ENCODE results near the gene UNC5C. TPM values are rescaled to one million over a fixed set of nuclear protein-coding genes. Genes with fewer than 3 reads are reported as not detected.

The UNC5C gene
- total and polyA plus RNA-seq, 2 of the 4 experiments (the other 2 are of a cell fraction) = under 0.01 TPM

- H3K79me1 ChIP-seq (ENCODE audit: low read depth in 1 of 2, low read length in 2 of 2) = no peaks in the 10 kb centered on the region
- H2BK120ac ChIP-seq (ENCODE audit: low read depth, low read length) = no peak overlapping the region
- no peak overlapping the region for H3K56ac ChIP-seq (ENCODE audit: extremely low read depth, insufficient read depth, low read length)
- H3K18ac ChIP-seq (ENCODE audit: low read depth, low read length) = no peak overlapping the region
- POLR2A ChIA-PET (ENCODE audit: unreplicated experiment) = no interaction called here
- no peak overlapping the region for H3K23ac ChIP-seq (ENCODE audit: low read depth, low read length)
- no peaks in the 10 kb centered on the region for H3K36me3 ChIP-seq (ENCODE audit: control insufficient read depth, insufficient read depth, low read length)
- H3K9me3 ChIP-seq (ENCODE audit: control insufficient read depth, insufficient read depth, low read length) = no peaks in the 10 kb centered on the region
- DNase-seq (peak; percentile 7), ATAC-seq (ENCODE audit: low read depth) (no peak)
- H2BK5ac ChIP-seq (ENCODE audit: low read depth, low read length, poor library complexity, severe bottlenecking) = no peak overlapping the region
- no peak overlapping the region for H4K91ac ChIP-seq (ENCODE audit: insufficient read depth, low read depth, low read length)
- no peak overlapping the region for H2BK20ac ChIP-seq (ENCODE audit: low read depth, low read length)
- no peaks in the 10 kb centered on the region for H4K20me1 ChIP-seq (ENCODE audit: insufficient read depth, low read length)
- H3K4me3 ChIP-seq (ENCODE audit: insufficient read depth, low read depth, low read length) = no peak overlapping the region
- H3K14ac ChIP-seq (replicated peaks; ENCODE audit: low read depth, low read length) = no peak overlapping the region
- intact Hi-C loops (cut with micrococcal nuclease) = no loop called here
- H2AK5ac ChIP-seq (ENCODE audit: low read depth, low read length) = no peak overlapping the region
- BruUV-seq (replicated peaks) = no TSS peak
- no peak overlapping the region for H3K9ac ChIP-seq (ENCODE audit: low read depth, low read length)
- H2AK9ac ChIP-seq (replicated peaks; ENCODE audit: low read depth, low read length, poor library complexity) = no peak overlapping the region
- dilution Hi-C loops (cut with HindIII; ENCODE audit: low sequenced_read_pairs, unreplicated experiment) = no loop called here
- H3K27me3 ChIP-seq (ENCODE audit: control insufficient read depth, insufficient read depth, low read length) = no peaks in the 10 kb centered on the region
- TF ChIP-seq MAFK (IDR thresholded peaks at IDR 0.05; ENCODE audit: low read depth, low read length) (no peak), RCOR1 (IDR thresholded peaks at IDR 0.05; ENCODE audit: insufficient replicate concordance, low read length) (no peak), CEBPB (IDR thresholded peaks at IDR 0.05; ENCODE audit: low read depth, low read length) (no peak), POLR2A (IDR thresholded peaks at IDR 0.05; ENCODE audit: low read depth, low read length) (no peak), RAD21 (IDR thresholded peaks at IDR 0.05; ENCODE audit: low read length) (no peak), MXI1 (IDR thresholded peaks at IDR 0.05; ENCODE audit: borderline replicate concordance, low read depth, low read length) (no peak), FOS (IDR thresholded peaks at IDR 0.05; ENCODE audit: low read depth, low read length) (no peak), RFX5 (IDR thresholded peaks at IDR 0.05; ENCODE audit: low read depth, low read length) (no peak)
- TF ChIP-seq, protein P1, sequence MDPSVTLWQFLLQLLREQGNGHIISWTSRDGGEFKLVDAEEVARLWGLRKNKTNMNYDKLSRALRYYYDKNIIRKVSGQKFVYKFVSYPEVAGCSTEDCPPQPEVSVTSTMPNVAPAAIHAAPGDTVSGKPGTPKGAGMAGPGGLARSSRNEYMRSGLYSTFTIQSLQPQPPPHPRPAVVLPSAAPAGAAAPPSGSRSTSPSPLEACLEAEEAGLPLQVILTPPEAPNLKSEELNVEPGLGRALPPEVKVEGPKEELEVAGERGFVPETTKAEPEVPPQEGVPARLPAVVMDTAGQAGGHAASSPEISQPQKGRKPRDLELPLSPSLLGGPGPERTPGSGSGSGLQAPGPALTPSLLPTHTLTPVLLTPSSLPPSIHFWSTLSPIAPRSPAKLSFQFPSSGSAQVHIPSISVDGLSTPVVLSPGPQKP (IDR thresholded peaks at IDR 0.05; ENCODE audit: borderline replicate concordance, low read depth, low read length) = no peak
- TF ChIP-seq, protein P2, sequence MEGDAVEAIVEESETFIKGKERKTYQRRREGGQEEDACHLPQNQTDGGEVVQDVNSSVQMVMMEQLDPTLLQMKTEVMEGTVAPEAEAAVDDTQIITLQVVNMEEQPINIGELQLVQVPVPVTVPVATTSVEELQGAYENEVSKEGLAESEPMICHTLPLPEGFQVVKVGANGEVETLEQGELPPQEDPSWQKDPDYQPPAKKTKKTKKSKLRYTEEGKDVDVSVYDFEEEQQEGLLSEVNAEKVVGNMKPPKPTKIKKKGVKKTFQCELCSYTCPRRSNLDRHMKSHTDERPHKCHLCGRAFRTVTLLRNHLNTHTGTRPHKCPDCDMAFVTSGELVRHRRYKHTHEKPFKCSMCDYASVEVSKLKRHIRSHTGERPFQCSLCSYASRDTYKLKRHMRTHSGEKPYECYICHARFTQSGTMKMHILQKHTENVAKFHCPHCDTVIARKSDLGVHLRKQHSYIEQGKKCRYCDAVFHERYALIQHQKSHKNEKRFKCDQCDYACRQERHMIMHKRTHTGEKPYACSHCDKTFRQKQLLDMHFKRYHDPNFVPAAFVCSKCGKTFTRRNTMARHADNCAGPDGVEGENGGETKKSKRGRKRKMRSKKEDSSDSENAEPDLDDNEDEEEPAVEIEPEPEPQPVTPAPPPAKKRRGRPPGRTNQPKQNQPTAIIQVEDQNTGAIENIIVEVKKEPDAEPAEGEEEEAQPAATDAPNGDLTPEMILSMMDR (conservative IDR thresholded peaks at IDR 0.05; ENCODE audit: low read depth, low read length) = no peak
- no peak overlapping the region for H2AFZ ChIP-seq (replicated peaks; ENCODE audit: low read length, poor library complexity)
- WGBS, 2 experiments (ENCODE audit: extremely low coverage in 2 of 2, insufficient read length in 1 of 2) = 75% methylated on average over 1 of the region's 7 CpGs; no CpG with 5 or more reads in 1 of the 2 experiments
- no peak overlapping the region for H2BK15ac ChIP-seq (ENCODE audit: low read depth, low read length)
- no peaks in the 10 kb centered on the region for H3K4me1 ChIP-seq (ENCODE audit: control insufficient read depth, insufficient read depth, low read length)
- no peak overlapping the region for H3K27ac ChIP-seq (ENCODE audit: insufficient read depth, low read length)
- H3K9me1 ChIP-seq (ENCODE audit: insufficient read depth, low read length) = no peaks in the 10 kb centered on the region
- H3K4me2 ChIP-seq (ENCODE audit: low read depth, low read length) = no peak overlapping the region
- H4K5ac ChIP-seq (ENCODE audit: low read depth, low read length) = no peak overlapping the region
- in situ Hi-C loops (cut with MboI; ENCODE audit: low sequenced_read_pairs) = no loop called here
- no peak overlapping the region for H3K4ac ChIP-seq (ENCODE audit: low read depth, low read length)
- H4K8ac ChIP-seq (ENCODE audit: low read depth in 2 of 2, low read length in 2 of 2) = no peak overlapping the region
- CTCF ChIA-PET = no interaction called here
Observed at GRCh38 chr4:95268819-95269565, 279.8 kb downstream of the UNC5C start.
